Pons (tissue), 1 donor: ENCODE data around the gene POLR2L.

ENCODE experiments used
- DNase-seq: peaks from one replicate; pipeline ENCODE4 v3.0.0-alpha.2; 2016; ENCODE audit warnings: low spot score

POLR2L gene

GRCh38 chr11:838441-839279 is 3.7 kb downstream of the POLR2L start:
- DNase-seq = no peak

GRCh38 chr11:837990-838307 is 4.4 kb downstream of the POLR2L start:
- no peak for DNase-seq

- no peak for DNase-seq
These were observed 4.9 kb downstream of the POLR2L start for GRCh38 chr11:837189-837989.

- DNase-seq = no peak
These were observed 5.6 kb downstream of the POLR2L start for GRCh38 chr11:836700-837099.

- no peak for DNase-seq
These were observed 6.1 kb downstream of the POLR2L start for GRCh38 chr11:836274-836673.

- no peak for DNase-seq
These were observed 7.7 kb downstream of the POLR2L start for GRCh38 chr11:834371-835316.

GRCh38 chr11:833849-834311 is 8.4 kb downstream of the POLR2L start:
- no peak for DNase-seq

GRCh38 chr11:833114-833791 is 9.1 kb downstream of the POLR2L start:
- no peak for DNase-seq

GRCh38 chr11:832529-833113 is 9.7 kb downstream of the POLR2L start, which contains the start of gene CD151:
TSS of gene CD151 (plus strand) at chr11:832952. CDS start at chr11:836070, 3,118 bp downstream.
- no peak for DNase-seq

GRCh38 chr11:831961-832528 is 10.3 kb downstream of the POLR2L start:
- no peak for DNase-seq

GRCh38 chr11:831118-831864 is 11.0 kb downstream of the POLR2L start:
- DNase-seq = no peak

GRCh38 chr11:830295-831117 is 11.8 kb downstream of the POLR2L start:
- DNase-seq = no peak

- no peak for DNase-seq
These were observed 12.5 kb downstream of the POLR2L start for GRCh38 chr11:829847-830294.

GRCh38 chr11:829176-829846 is 13.0 kb downstream of the POLR2L start:
- no peak for DNase-seq

- no peak for DNase-seq
These were observed 13.7 kb downstream of the POLR2L start for GRCh38 chr11:828506-829175.

GRCh38 chr11:827897-828192 is 14.5 kb downstream of the POLR2L start, which contains the start of gene CRACR2B:
TSS of gene CRACR2B (plus strand) at chr11:827919. CDS start at chr11:828608, 689 bp downstream.
- DNase-seq = no peak

- no peak for DNase-seq
These were observed 15.0 kb downstream of the POLR2L start for GRCh38 chr11:827146-827896.
